Hepatocyte (in vitro differentiated cells): ENCODE data around the gene CDH6. TPM values are rescaled to one million over a fixed set of nuclear protein-coding genes. Genes with fewer than 3 reads are reported as not detected.

Source experiments
- DNase-seq: peaks from one replicate; pipeline ENCODE4 v3.0.0-alpha.2; 2016; ENCODE audit warnings: low spot score
- H2AFZ ChIP-seq: fragments of 200-600 bp; sonication (generic); 2 replicates; pipeline ENCODE4 v1.6.0; 2016; ENCODE audit warnings: antibody characterized with exemption, mild to moderate bottlenecking
- H3K27ac ChIP-seq: fragments of 200-600 bp; sonication (generic); 2 replicates; pipeline ENCODE4 v1.5.1; 2016; ENCODE audit warnings: mild to moderate bottlenecking
- H3K27me3 ChIP-seq: fragments of 200-600 bp; sonication (generic); 2 replicates; pipeline ENCODE4 v1.6.1; 2016
- H3K36me3 ChIP-seq: fragments of 200-600 bp; sonication (generic); replicated peaks from 2 replicates; pipeline ENCODE4 v1.5.1; 2016; ENCODE audit warnings: low read depth; ENCODE audit not compliant: insufficient read depth
- H3K4me1 ChIP-seq: fragments of 200-600 bp; sonication (generic); 2 replicates; pipeline ENCODE4 v1.5.1; 2016; ENCODE audit warnings: mild to moderate bottlenecking, moderate library complexity; ENCODE audit not compliant: insufficient read depth
- H3K4me2 ChIP-seq: fragments of 200-600 bp; sonication (generic); 2 replicates; pipeline ENCODE4 v1.6.0; 2016
- H3K4me3 ChIP-seq: fragments of 200-600 bp; sonication (generic); 2 replicates; pipeline ENCODE4 v1.5.1; 2016; ENCODE audit warnings: mild to moderate bottlenecking
- H3K79me2 ChIP-seq: fragments of 200-600 bp; sonication (generic); 2 replicates; pipeline ENCODE4 v1.6.0; 2017; ENCODE audit warnings: mild to moderate bottlenecking
- H3K9me2 ChIP-seq: fragments of 200-600 bp; sonication (generic); replicated peaks from 2 replicates; pipeline ENCODE4 v1.6.0; 2017; ENCODE audit warnings: mild to moderate bottlenecking; ENCODE audit not compliant: insufficient read depth
- H3K9me3 ChIP-seq: fragments of 200-600 bp; sonication (generic); 2 replicates; pipeline ENCODE4 v1.5.1; 2016; ENCODE audit warnings: low read depth, mild to moderate bottlenecking
- H4K20me1 ChIP-seq: fragments of 200-600 bp; sonication (generic); 2 replicates; pipeline ENCODE4 v1.6.0; 2016; ENCODE audit warnings: mild to moderate bottlenecking; ENCODE audit not compliant: insufficient read depth, poor library complexity, severe bottlenecking
- CTCF ChIP-seq: fragments of 200-600 bp; sonication (generic); IDR thresholded peaks from 2 replicates; pipeline ENCODE4 v1.5.1; 2016; ENCODE audit warnings: antibody characterized with exemption, mild to moderate bottlenecking; ENCODE audit not compliant: poor library complexity
- EZH2 ChIP-seq: fragments of 200-600 bp; sonication (generic); IDR thresholded peaks from 2 replicates; pipeline ENCODE4 v1.6.1; 2016; ENCODE audit warnings: antibody characterized with exemption, mild to moderate bottlenecking, borderline replicate concordance
- EZH2phosphoT487 ChIP-seq: fragments of 200-600 bp; sonication (generic); IDR thresholded peaks from one replicate; pipeline ENCODE4 v1.6.1; 2018; ENCODE audit warnings: antibody characterized with exemption, mild to moderate bottlenecking, low read depth, moderate library complexity; ENCODE audit not compliant: unreplicated experiment, severe bottlenecking
- WGBS: methylation state at CpG from one replicate; pipeline ENCODE4 v1.1.6; 2016; ENCODE audit warnings: low lambda C conversion rate; ENCODE audit errors: missing lambda C conversion rate; 5-methylcytosine and 5-hydroxymethylcytosine counted together
- polyA plus RNA-seq: library from polyadenylated mRNA; unstranded; fragments of >200 nt; fragmentation: Nextera tagmentation; extraction: Ambion mirVana; gene quantifications from 2 replicates; pipeline ENCODE4 v1.2.1, GENCODE V29; 2016
- total RNA-seq: library from RNA; depleted of rRNA; stranded (reverse); fragments of >200 nt; gene quantifications from 2 replicates; pipeline ENCODE4 v1.2.3, GENCODE V29; 2014

Gene CDH6
- total and polyA plus RNA-seq, 2 experiments from 2014 or later: 11.6 to 36.9 TPM

DNA sequence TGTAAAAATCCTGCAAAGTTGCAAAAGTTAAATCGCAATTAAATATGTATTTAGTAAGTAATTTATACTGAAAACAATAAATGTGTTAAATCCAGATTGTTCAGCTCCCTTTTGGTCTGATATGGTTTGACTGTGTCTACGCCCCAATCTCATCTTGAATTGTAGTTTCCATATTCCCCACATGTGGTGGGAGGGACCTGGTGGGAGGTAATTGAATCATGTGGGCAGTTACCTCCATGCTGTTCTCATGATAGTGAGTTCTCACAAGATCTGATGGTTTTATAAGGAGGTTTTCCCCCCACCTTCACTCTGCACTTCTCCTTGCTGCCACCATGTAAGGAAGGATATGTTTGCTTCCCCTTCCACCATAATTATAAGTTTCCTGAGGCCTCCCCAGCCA lies 140.0 kb downstream of the CDH6 start:
- Histone ChIP-seq H3K27ac (no peak overlapping the region), H3K4me1 (no peaks in the 10 kb centered on the region), H3K4me2 (no peak overlapping the region), H3K36me3 (no peaks in the 10 kb centered on the region), H3K79me2 (no peaks in the 10 kb centered on the region), H4K20me1 (no peaks in the 10 kb centered on the region), H3K9me2 (no peaks in the 10 kb centered on the region), H3K27me3 (no peaks in the 10 kb centered on the region), H3K4me3 (no peak overlapping the region), H2AFZ (no peak overlapping the region), H3K9me3 (no peaks in the 10 kb centered on the region)
- DNase-seq: no peak
- TF ChIP-seq EZH2phosphoT487 (no peak), CTCF (no peak), EZH2 (no peak)
- 98% methylated on average over 2 of the region's 2 CpGs for WGBS

- H3K4me3 ChIP-seq: no peak overlapping the region
- no peak for DNase-seq
- no peak for TF ChIP-seq CTCF
- no peak for TF ChIP-seq EZH2
- no peak for TF ChIP-seq EZH2phosphoT487
- no peak overlapping the region for H3K4me2 ChIP-seq
- no peaks in the 10 kb centered on the region for H3K36me3 ChIP-seq
- 70% methylated on average over 4 of the region's 4 CpGs for WGBS
- no peaks in the 10 kb centered on the region for H4K20me1 ChIP-seq
- H3K9me3 ChIP-seq: no peaks in the 10 kb centered on the region
- H3K9me2 ChIP-seq: no peaks in the 10 kb centered on the region
- H3K27me3 ChIP-seq: no peaks in the 10 kb centered on the region
- no peaks in the 10 kb centered on the region for H3K4me1 ChIP-seq
- H3K27ac ChIP-seq: no peak overlapping the region
- no peaks in the 10 kb centered on the region for H3K79me2 ChIP-seq
- H2AFZ ChIP-seq: no peak overlapping the region
Measured at GRCh38 chr5:31334061-31334860, 140.8 kb downstream of the CDH6 start.

DNA sequence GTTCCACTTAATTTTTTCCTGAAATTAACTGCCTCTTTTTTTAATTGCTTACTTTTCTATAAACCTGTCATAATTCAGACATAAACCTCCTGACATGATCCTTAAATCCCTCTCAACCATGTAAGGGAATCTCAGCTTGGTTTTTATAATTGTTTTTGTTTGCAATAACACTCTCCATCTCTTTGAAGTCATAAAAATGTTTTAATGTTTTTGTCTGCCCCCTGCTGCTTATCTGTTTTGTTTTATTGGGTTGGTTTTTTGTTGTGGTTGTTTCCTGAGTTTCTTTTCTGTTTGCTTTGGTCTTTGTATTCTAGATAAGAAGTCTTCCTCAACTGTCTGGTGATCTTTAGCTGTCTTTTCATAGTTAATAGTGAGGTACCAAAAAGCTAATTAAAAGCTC lies 142.0 kb downstream of the CDH6 start:
- H3K9me2 ChIP-seq: no peaks in the 10 kb centered on the region
- no peaks in the 10 kb centered on the region for H3K4me1 ChIP-seq
- no peaks in the 10 kb centered on the region for H4K20me1 ChIP-seq
- TF ChIP-seq EZH2 (no peak), EZH2phosphoT487 (no peak), CTCF (no peak)
- H3K27ac ChIP-seq: no peak overlapping the region
- no peak for DNase-seq
- H3K79me2 ChIP-seq: no peaks in the 10 kb centered on the region
- H3K27me3 ChIP-seq: no peaks in the 10 kb centered on the region
- H3K9me3 ChIP-seq: no peaks in the 10 kb centered on the region
- no peak overlapping the region for H3K4me2 ChIP-seq
- H3K4me3 ChIP-seq: no peak overlapping the region
- no peaks in the 10 kb centered on the region for H3K36me3 ChIP-seq
- no peak overlapping the region for H2AFZ ChIP-seq
